ENCODE results near the gene FICD.

The FICD gene

GRCh38 chr12:108509806-108510205, 5.3 kb upstream of the FICD start:
- H3K79me2 ChIP-seq (ENCODE audit: insufficient read depth, low read length) = no peaks in the 10 kb centered on the region
- TF ChIP-seq CTCF (IDR thresholded peaks at IDR 0.05; ENCODE audit: borderline replicate concordance, extremely low read depth, low read length, poor library complexity, severe bottlenecking) = no peak
- no peak for TF ChIP-seq EZH2 (IDR thresholded peaks at IDR 0.05; ENCODE audit: borderline replicate concordance, low read depth, low read length, severe bottlenecking)
- H3K9me3 ChIP-seq (ENCODE audit: insufficient read depth, low read length, severe bottlenecking) = no peaks in the 10 kb centered on the region

GRCh38 chr12:108510836-108511235, 4.2 kb upstream of the FICD start:
- no peaks in the 10 kb centered on the region for H3K27me3 ChIP-seq (ENCODE audit: insufficient read depth, low read length, poor library complexity)
- H3K9me3 ChIP-seq (ENCODE audit: insufficient read depth, low read length, severe bottlenecking) = no peaks in the 10 kb centered on the region
- no peaks in the 10 kb centered on the region for H3K36me3 ChIP-seq (ENCODE audit: insufficient read depth, low read length)
- peaks cover 23% of the 10 kb centered on the region for H3K4me1 ChIP-seq (ENCODE audit: insufficient read depth, low read length)
- no peak overlapping the region for H3K4me2 ChIP-seq (ENCODE audit: insufficient read depth, low read length)
- no peak for ATAC-seq (ENCODE audit: insufficient read depth, low read depth)
- H2AFZ ChIP-seq (ENCODE audit: low read depth, low read length) = no peak overlapping the region
- H3K9ac ChIP-seq (ENCODE audit: low read depth, low read length) = no peak overlapping the region
- H3K79me2 ChIP-seq (ENCODE audit: insufficient read depth, low read length) = peaks cover 7% of the 10 kb centered on the region
- DNase-seq = no peak
- no peak overlapping the region for H3K4me3 ChIP-seq (ENCODE audit: low read depth in 1 of 2, low read length in 2 of 2)
- 0 out of 2 replicates have a peak, but pooled peaks cover under 1% of the 10 kb centered on the region for H4K20me1 ChIP-seq (ENCODE audit: insufficient read depth, low read length)
- H3K27ac ChIP-seq (ENCODE audit: low read length) = no peak overlapping the region
- no peak for TF ChIP-seq CTCF (IDR thresholded peaks at IDR 0.05; ENCODE audit: borderline replicate concordance, extremely low read depth, low read length, poor library complexity, severe bottlenecking)
- TF ChIP-seq EZH2 (IDR thresholded peaks at IDR 0.05; ENCODE audit: borderline replicate concordance, low read depth, low read length, severe bottlenecking) = no peak

More at GRCh38 chr12:108509806-108510205, 5.3 kb upstream of the FICD start:
- H3K9ac ChIP-seq (ENCODE audit: low read depth, low read length) = no peak overlapping the region
- H4K20me1 ChIP-seq (ENCODE audit: insufficient read depth, low read length) = no peaks in the 10 kb centered on the region
- ATAC-seq (ENCODE audit: insufficient read depth, low read depth) = no peak
- H3K4me2 ChIP-seq (ENCODE audit: insufficient read depth, low read length) = no peak overlapping the region
- H3K4me1 ChIP-seq (ENCODE audit: insufficient read depth, low read length) = peaks cover 21% of the 10 kb centered on the region
- H3K4me3 ChIP-seq (ENCODE audit: low read depth in 1 of 2, low read length in 2 of 2) = no peak overlapping the region
- no peaks in the 10 kb centered on the region for H3K36me3 ChIP-seq (ENCODE audit: insufficient read depth, low read length)
- H2AFZ ChIP-seq (ENCODE audit: low read depth, low read length) = no peak overlapping the region
- H3K27me3 ChIP-seq (ENCODE audit: insufficient read depth, low read length, poor library complexity) = no peaks in the 10 kb centered on the region
- DNase-seq = no peak
- no peak overlapping the region for H3K27ac ChIP-seq (ENCODE audit: low read length)

GRCh38 chr12:108511633-108512540, 3.2 kb upstream of the FICD start:
- TF ChIP-seq EZH2 (IDR thresholded peaks at IDR 0.05; ENCODE audit: borderline replicate concordance, low read depth, low read length, severe bottlenecking) (no peak), CTCF (IDR thresholded peaks at IDR 0.05; ENCODE audit: borderline replicate concordance, extremely low read depth, low read length, poor library complexity, severe bottlenecking) (peak; percentile 93)
- peak overlapping the region; percentile 42; the same call in 1 of the 2 replicates for H3K4me2 ChIP-seq (ENCODE audit: insufficient read depth, low read length)
- H3K9me3 ChIP-seq (ENCODE audit: insufficient read depth, low read length, severe bottlenecking) = no peaks in the 10 kb centered on the region
- ATAC-seq (ENCODE audit: insufficient read depth, low read depth) = peak; percentile 10; the same call in 1 of the 3 replicates
- no peak overlapping the region for H3K9ac ChIP-seq (ENCODE audit: low read depth, low read length)
- peaks cover 33% of the 10 kb centered on the region for H3K4me1 ChIP-seq (ENCODE audit: insufficient read depth, low read length)
- no peaks in the 10 kb centered on the region for H3K27me3 ChIP-seq (ENCODE audit: insufficient read depth, low read length, poor library complexity)
- H4K20me1 ChIP-seq (ENCODE audit: insufficient read depth, low read length) = peaks cover 6% of the 10 kb centered on the region; the same call in 1 of the 2 replicates
- H3K79me2 ChIP-seq (ENCODE audit: insufficient read depth, low read length) = peaks cover 17% of the 10 kb centered on the region
- H3K4me3 ChIP-seq (ENCODE audit: low read depth in 1 of 2, low read length in 2 of 2) = no peak overlapping the region
- H3K36me3 ChIP-seq (ENCODE audit: insufficient read depth, low read length) = peaks cover 3% of the 10 kb centered on the region
- peak overlapping the region; percentile 37 for H2AFZ ChIP-seq (ENCODE audit: low read depth, low read length)
- DNase-seq = peak; percentile 79
- H3K27ac ChIP-seq (ENCODE audit: low read length) = no peak overlapping the region
